A673 (cell line): Measurements from ENCODE around the gene SMIM32. TPM values are rescaled to one million over a fixed set of nuclear protein-coding genes. Genes with fewer than 3 reads are reported as not detected.

Experiments
- BruUV-seq: library from RNA; stranded (reverse); fragments of 400-500 nt; replicated peaks from 2 replicates; lab custom pipeline; 2021; lab: Mats Ljungman, UMichigan
- CTCF ChIA-PET: fragments of 300-600 bp; sonication (Branson Sonifier 250); formaldehyde crosslinking; loops from one replicate; lab custom pipeline; 2022; ENCODE audit warnings: antibody characterized with exemption; lab: Charles Lee
- POLR2A ChIA-PET: fragments of 300-600 bp; sonication (Branson Sonifier 250); formaldehyde crosslinking; loops from one replicate; lab custom pipeline; 2022; ENCODE audit warnings: antibody characterized with exemption; ENCODE audit not compliant: low non-redundant PET; lab: Charles Lee
- DNase-seq: peaks from one replicate; pipeline ENCODE4 v3.0.0-alpha.2; 2015; ENCODE audit warnings: low spot score
- H3K27ac ChIP-seq: fragments of 200-600 bp; sonication (generic); 2 replicates; pipeline ENCODE4 v1.5.1; 2016; ENCODE audit warnings: mixed run types, low read depth, mild to moderate bottlenecking, mixed read lengths, antibody characterized with exemption, low read length; ENCODE audit not compliant: poor library complexity, severe bottlenecking
- H3K27me3 ChIP-seq: fragments of 200-600 bp; sonication (generic); replicated peaks from 2 replicates; pipeline ENCODE4 v1.6.1; 2017; ENCODE audit warnings: mixed run types, low read depth, mild to moderate bottlenecking, mixed read lengths, antibody characterized with exemption, low read length; ENCODE audit not compliant: insufficient read depth, poor library complexity
- H3K36me3 ChIP-seq: fragments of 200-600 bp; sonication (generic); 2 replicates; pipeline ENCODE4 v1.6.1; 2016; ENCODE audit warnings: mixed run types, mild to moderate bottlenecking, mixed read lengths, antibody characterized with exemption, low read length; ENCODE audit not compliant: insufficient read depth, poor library complexity, severe bottlenecking
- H3K4me1 ChIP-seq: fragments of 200-600 bp; sonication (generic); 2 replicates; pipeline ENCODE4 v1.6.1; 2017; ENCODE audit warnings: mixed run types, mild to moderate bottlenecking, mixed read lengths, antibody characterized with exemption, low read length; ENCODE audit not compliant: insufficient read depth, poor library complexity, severe bottlenecking
- H3K4me3 ChIP-seq: fragments of 200-600 bp; sonication (generic); 2 replicates; pipeline ENCODE4 v1.5.1; 2016; ENCODE audit warnings: low read depth, mixed run types, mild to moderate bottlenecking, mixed read lengths, low read length; ENCODE audit not compliant: poor library complexity, severe bottlenecking
- H3K9me3 ChIP-seq: fragments of 200-600 bp; sonication (generic); 2 replicates; pipeline ENCODE4 v1.6.1; 2016; ENCODE audit warnings: mixed run types, low read depth, mild to moderate bottlenecking, mixed read lengths, antibody characterized with exemption, low read length; ENCODE audit not compliant: poor library complexity, severe bottlenecking
- CTCF ChIP-seq: fragments of 300-800, 200-600 bp; sonication (generic); conservative IDR thresholded peaks from 2 replicates; pipeline ENCODE4 v1.5.1; 2017; ENCODE audit warnings: low read depth, mild to moderate bottlenecking, antibody characterized with exemption, low read length, moderate library complexity, mixed read lengths
- EZH2 ChIP-seq: fragments of 200-600 bp; sonication (generic); IDR thresholded peaks from 2 replicates; pipeline ENCODE4 v1.6.1; 2017; ENCODE audit warnings: borderline replicate concordance, low read depth, mild to moderate bottlenecking, mixed read lengths, antibody characterized with exemption, low read length; ENCODE audit not compliant: poor library complexity, severe bottlenecking
- intact Hi-C: fragments of 100-400 bp; cut with micrococcal nuclease; formaldehyde crosslinking; loops from one replicate; pipeline ENCODE4 v1.10.0; 2022; ENCODE audit not compliant: unreplicated experiment
- total RNA-seq: library from RNA; stranded (reverse); gene quantifications from 2 replicates; pipeline ENCODE4 v1.2.3, GENCODE V29; 2021

Gene SMIM32
- total RNA-seq, 1 experiment from 2014 or later = not detected

GRCh38 chr5:136182618-136183017, 10.3 kb downstream of the SMIM32 start:
- CTCF ChIA-PET = no interaction called here
- no peak for DNase-seq
- Histone ChIP-seq H3K36me3 (peaks cover 4% of the 10 kb centered on the region), H3K4me1 (no peaks in the 10 kb centered on the region), H3K27me3 (no peaks in the 10 kb centered on the region), H3K27ac (no peak overlapping the region), H3K4me3 (no peak overlapping the region), H3K9me3 (no peaks in the 10 kb centered on the region)
- intact Hi-C loops = no loop called here
- POLR2A ChIA-PET = no interaction called here
- no TSS peak for BruUV-seq
- TF ChIP-seq CTCF (no peak), EZH2 (no peak)

- H3K4me1 ChIP-seq = no peaks in the 10 kb centered on the region
- TF ChIP-seq EZH2 (no peak), CTCF (peak; percentile 68)
- no peaks in the 10 kb centered on the region for H3K9me3 ChIP-seq
- BruUV-seq = no TSS peak
- no peaks in the 10 kb centered on the region for H3K27me3 ChIP-seq
- peak; percentile 63 for DNase-seq
- no peak overlapping the region for H3K27ac ChIP-seq
- intact Hi-C loops = loop anchor here (1.0 to 5.0 kb wide), 3 partner anchors 112 to 287 kb away; no protein-coding TSS in a partner anchor
- H3K4me3 ChIP-seq = no peak overlapping the region
- H3K36me3 ChIP-seq = peaks cover 36% of the 10 kb centered on the region
- ChIA-PET POLR2A (no interaction called here), CTCF (no interaction called here)
Measured at GRCh38 chr5:136174021-136174659, 18.8 kb downstream of the SMIM32 start.

- intact Hi-C loops = no loop called here
- H3K27ac ChIP-seq = no peak overlapping the region
- H3K4me1 ChIP-seq = no peaks in the 10 kb centered on the region
- TF ChIP-seq CTCF = no peak
- no peak for TF ChIP-seq EZH2
- BruUV-seq = no TSS peak
- ChIA-PET CTCF (no interaction called here), POLR2A (no interaction called here)
- peaks cover 35% of the 10 kb centered on the region for H3K36me3 ChIP-seq
- H3K27me3 ChIP-seq = no peaks in the 10 kb centered on the region
- DNase-seq = no peak
- no peak overlapping the region for H3K4me3 ChIP-seq
- H3K9me3 ChIP-seq = no peaks in the 10 kb centered on the region
Measured at GRCh38 chr5:136169218-136169617, 23.7 kb downstream of the SMIM32 start.
